Loucy (cell line): Measurements from ENCODE around the gene BLOC1S2.
A peak's percentile ranks its signal among the peaks of the same experiment; 100 is the strongest.
"Not testable (repeated sequence)": the region's sequence is repeated elsewhere in the genome, so short reads cannot be mapped to it uniquely, and the experiment has no call there.

Experiments
- H2AFZ ChIP-seq: fragments of 200-600 bp; sonication (generic); 2 replicates; pipeline ENCODE4 v1.6.0; 2016; ENCODE audit warnings: antibody characterized with exemption, mild to moderate bottlenecking, low read length, moderate library complexity
- H3F3A ChIP-seq: fragments of 200-600 bp; 2 replicates; pipeline ENCODE4 v1.6.0; 2016; ENCODE audit warnings: antibody characterized with exemption, low read depth, mild to moderate bottlenecking
- H3K27me3 ChIP-seq: fragments of 200-600 bp; sonication (generic); 2 replicates; pipeline ENCODE4 v1.6.1; 2014; ENCODE audit warnings: low read length, mild to moderate bottlenecking; ENCODE audit not compliant: insufficient read depth, poor library complexity, severe bottlenecking
- H3K36me3 ChIP-seq: fragments of 200-600 bp; sonication (generic); 2 replicates; pipeline ENCODE4 v1.6.1; 2016; ENCODE audit warnings: low read length; ENCODE audit not compliant: insufficient read depth
- H3K4me1 ChIP-seq: fragments of 200-600 bp; sonication (generic); 2 replicates; pipeline ENCODE4 v1.5.1; 2014; ENCODE audit warnings: low read length, mild to moderate bottlenecking; ENCODE audit not compliant: insufficient read depth, poor library complexity, severe bottlenecking
- H3K4me2 ChIP-seq: fragments of 200-600 bp; sonication (generic); 2 replicates; pipeline ENCODE4 v1.6.0; 2014; ENCODE audit warnings: antibody characterized with exemption, low read length, low read depth, mild to moderate bottlenecking; ENCODE audit not compliant: poor library complexity, severe bottlenecking
- H3K4me3 ChIP-seq: fragments of 200-600 bp; sonication (generic); 2 replicates; pipeline ENCODE4 v1.5.1; 2014; ENCODE audit warnings: low read length, mild to moderate bottlenecking, mixed read lengths; ENCODE audit not compliant: poor library complexity, severe bottlenecking
- H3K79me2 ChIP-seq: fragments of 200-600 bp; sonication (generic); 2 replicates; pipeline ENCODE4 v1.6.1; 2014; ENCODE audit warnings: low read length; ENCODE audit not compliant: insufficient read depth
- H3K9ac ChIP-seq: fragments of 200-600 bp; sonication (generic); 2 replicates; pipeline ENCODE4 v1.6.0; 2014; ENCODE audit warnings: mild to moderate bottlenecking, low read depth, low read length, moderate library complexity; ENCODE audit not compliant: poor library complexity, severe bottlenecking
- H3K9me2 ChIP-seq: fragments of 200-600 bp; sonication (generic); replicated peaks from 2 replicates; pipeline ENCODE4 v1.6.1; 2016; ENCODE audit warnings: low read depth, low read length, mixed read lengths
- H3K9me3 ChIP-seq: fragments of 200-600 bp; sonication (generic); 2 replicates; pipeline ENCODE4 v1.6.1; 2014; ENCODE audit warnings: mild to moderate bottlenecking, antibody characterized with exemption, low read length, low read depth; ENCODE audit not compliant: insufficient read depth
- H4K20me1 ChIP-seq: fragments of 200-600 bp; sonication (generic); 2 replicates; pipeline ENCODE4 v1.6.0; 2014; ENCODE audit warnings: antibody characterized with exemption, low read length, mild to moderate bottlenecking; ENCODE audit not compliant: insufficient read depth, poor library complexity, severe bottlenecking
- CTCF ChIP-seq: fragments of 200-600 bp; sonication (generic); conservative IDR thresholded peaks from 2 replicates; pipeline ENCODE4 v1.5.1; 2014; ENCODE audit warnings: mild to moderate bottlenecking, antibody characterized with exemption, low read length
- EZH2phosphoT487 ChIP-seq: fragments of 200-600 bp; IDR thresholded peaks from 2 replicates; pipeline ENCODE4 v1.6.1; 2018; ENCODE audit warnings: antibody characterized with exemption, mild to moderate bottlenecking, moderate library complexity, borderline replicate concordance

BLOC1S2 gene

GRCh38 chr10:100304414-100304813, 17.9 kb upstream of the BLOC1S2 start:
- H3K4me2 ChIP-seq = no peak overlapping the region
- H3K27me3 ChIP-seq = peaks cover 2% of the 10 kb centered on the region
- H2AFZ ChIP-seq = no peak overlapping the region
- no peaks in the 10 kb centered on the region for H3F3A ChIP-seq
- H3K9me3 ChIP-seq = no peaks in the 10 kb centered on the region
- no peaks in the 10 kb centered on the region for H3K36me3 ChIP-seq
- H4K20me1 ChIP-seq = no peaks in the 10 kb centered on the region
- TF ChIP-seq EZH2phosphoT487 (no peak), CTCF (no peak)
- no peak overlapping the region for H3K9ac ChIP-seq
- no peaks in the 10 kb centered on the region for H3K9me2 ChIP-seq
- no peak overlapping the region for H3K4me3 ChIP-seq
- H3K79me2 ChIP-seq = no peaks in the 10 kb centered on the region
- H3K4me1 ChIP-seq = no peaks in the 10 kb centered on the region

- H3F3A ChIP-seq = no peaks in the 10 kb centered on the region
These were observed 17.3 kb upstream of the BLOC1S2 start for GRCh38 chr10:100303724-100304319.

GRCh38 chr10:100301123-100301522, 14.6 kb upstream of the BLOC1S2 start:
- not testable (repeated sequence) for H3F3A ChIP-seq, H3K79me2 ChIP-seq, H3K27me3 ChIP-seq, H3K4me1 ChIP-seq, H2AFZ ChIP-seq, H3K4me3 ChIP-seq, H3K4me2 ChIP-seq, H3K9me3 ChIP-seq, H3K36me3 ChIP-seq, H3K9ac ChIP-seq, H3K9me2 ChIP-seq, H4K20me1 ChIP-seq

More at GRCh38 chr10:100303724-100304319, 17.3 kb upstream of the BLOC1S2 start:
- no peaks in the 10 kb centered on the region for H3K79me2 ChIP-seq
- H3K4me3 ChIP-seq = no peak overlapping the region
- no peak overlapping the region for H3K9ac ChIP-seq
- H3K9me3 ChIP-seq = no peaks in the 10 kb centered on the region
- no peaks in the 10 kb centered on the region for H3K9me2 ChIP-seq
- H3K4me2 ChIP-seq = no peak overlapping the region
- H2AFZ ChIP-seq = no peak overlapping the region
- H3K36me3 ChIP-seq = no peaks in the 10 kb centered on the region
- peak; percentile 75 for TF ChIP-seq CTCF
- no peak for TF ChIP-seq EZH2phosphoT487
- no peaks in the 10 kb centered on the region for H4K20me1 ChIP-seq
- no peaks in the 10 kb centered on the region for H3K27me3 ChIP-seq
- no peaks in the 10 kb centered on the region for H3K4me1 ChIP-seq

DNA sequence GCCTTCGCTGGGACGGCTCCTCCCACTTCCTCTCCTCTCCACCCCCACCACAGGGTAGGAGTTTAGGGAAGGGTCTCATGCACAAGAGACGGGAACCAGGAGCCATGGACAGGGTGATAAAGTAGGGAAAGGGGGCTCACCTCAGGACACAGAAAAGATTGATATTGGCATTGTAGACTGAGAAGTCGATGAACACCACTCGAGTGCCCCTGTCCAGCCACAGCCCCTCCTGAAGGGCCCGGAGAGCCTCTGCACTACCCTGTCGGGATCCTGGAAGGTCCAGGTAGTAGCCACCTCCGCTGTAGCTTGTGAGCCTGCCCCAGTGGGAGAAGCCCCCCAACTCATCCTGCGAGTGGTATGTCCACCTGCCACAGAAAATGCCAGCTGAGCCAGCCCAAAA, 10.8 kb upstream of the BLOC1S2 start:
- Histone ChIP-seq H3K4me2 (no peak overlapping the region), H3F3A (no peaks in the 10 kb centered on the region)

More for the DNA sequence above, 10.8 kb upstream of the BLOC1S2 start:
- no peak overlapping the region for H3K9ac ChIP-seq
- TF ChIP-seq EZH2phosphoT487 = no peak
- TF ChIP-seq CTCF = no peak
- H3K4me1 ChIP-seq = no peaks in the 10 kb centered on the region
- H3K4me3 ChIP-seq = no peak overlapping the region
- H3K36me3 ChIP-seq = no peaks in the 10 kb centered on the region
- no peak overlapping the region for H2AFZ ChIP-seq
- H3K9me3 ChIP-seq = no peaks in the 10 kb centered on the region
- no peaks in the 10 kb centered on the region for H3K79me2 ChIP-seq
- H3K27me3 ChIP-seq = peaks cover 6% of the 10 kb centered on the region
- H4K20me1 ChIP-seq = no peaks in the 10 kb centered on the region
- H3K9me2 ChIP-seq = no peaks in the 10 kb centered on the region
